ENCODE results near the gene TF. TPM values are rescaled to one million over a fixed set of nuclear protein-coding genes. Genes with fewer than 3 reads are reported as not detected.

TF gene
- total and polyA plus RNA-seq, 2 of the 8 experiments (the other 6 are each of a cell fraction or from before 2014, with no cell fraction given) = 0.02 to 0.26 TPM

DNA sequence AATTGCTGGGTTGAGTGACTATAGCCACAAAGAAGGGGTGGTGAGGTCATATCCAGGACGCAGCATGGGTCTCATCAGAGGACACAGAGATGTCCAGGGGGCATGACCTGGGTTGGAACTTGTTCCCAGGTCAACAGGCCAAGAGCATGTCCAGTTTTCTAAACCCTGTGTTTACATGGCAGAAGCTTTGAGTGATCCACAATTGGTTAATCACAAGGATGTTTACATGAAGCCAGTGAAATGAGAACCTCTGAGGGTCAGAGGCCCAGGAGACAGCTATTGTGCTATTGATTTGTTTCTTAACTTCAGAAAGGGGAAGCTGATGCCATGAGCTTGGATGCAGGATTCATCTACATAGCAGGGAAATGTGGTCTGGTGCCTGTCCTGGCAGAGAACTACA lies 42.3 kb upstream of the TF start:
- Histone ChIP-seq H4K8ac (ENCODE audit: extremely low read depth, insufficient read depth, low read length) (no peak overlapping the region), H3K56ac (replicated peaks; ENCODE audit: insufficient read length, low read depth, low read length) (no peak overlapping the region), H3K4me3 (ENCODE audit: extremely low read depth in 1 of 4, insufficient read depth in 2 of 4, low read depth in 3 of 4, low read length in 4 of 4) (no peak overlapping the region), H3K23me2 (ENCODE audit: low read depth, low read length) (no peaks in the 10 kb centered on the region), H3K9me3 (ENCODE audit: insufficient read depth in 2 of 2, low read depth in 1 of 2, low read length in 1 of 2) (no peaks in the 10 kb centered on the region), H3K79me2 (ENCODE audit: control insufficient read depth in 1 of 2, insufficient read depth in 2 of 2, low read length in 2 of 2) (no peaks in the 10 kb centered on the region), H3K27me3 (replicated peaks in 1 of 4; ENCODE audit: control insufficient read depth in 3 of 4, extremely low read depth in 1 of 4, insufficient read depth in 3 of 4, low read length in 3 of 4) (no peaks in the 10 kb centered on the region; a peak in 1 of 7 replicates), H3K79me1 (ENCODE audit: low read depth, low read length) (no peaks in the 10 kb centered on the region), H3K14ac (ENCODE audit: insufficient read length) (no peak overlapping the region), H2BK15ac (ENCODE audit: low read length) (no peak overlapping the region), H4K91ac (replicated peaks; ENCODE audit: insufficient read length, low read length) (no peak overlapping the region), H2AK5ac (ENCODE audit: low read depth, low read length) (no peak overlapping the region), H3K9ac (replicated peaks in 1 of 4; ENCODE audit: extremely low read depth in 1 of 4, low read depth in 3 of 4, low read length in 3 of 4) (no peak overlapping the region), H2BK120ac (replicated peaks; ENCODE audit: low read depth, low read length) (no peak overlapping the region), H3K23ac (ENCODE audit: insufficient read length) (no peak overlapping the region), H3K4me2 (ENCODE audit: insufficient read depth in 1 of 2, low read depth in 2 of 2, low read length in 2 of 2) (no peak overlapping the region), H4K5ac (ENCODE audit: insufficient read length, low read depth, low read length) (no peak overlapping the region), H3K36me3 (ENCODE audit: control insufficient read depth in 2 of 4, insufficient read depth in 4 of 4, low read length in 3 of 4) (no peaks in the 10 kb centered on the region), H2BK20ac (ENCODE audit: low read length) (no peak overlapping the region), H2BK12ac (ENCODE audit: low read depth, low read length) (no peak overlapping the region), H3K18ac (ENCODE audit: extremely low read depth, low read length) (no peak overlapping the region), H2BK5ac (ENCODE audit: low read depth, low read length) (no peak overlapping the region), H3K27ac (ENCODE audit: low read depth, low read length) (no peak overlapping the region), H4K20me1 (replicated peaks in 1 of 2; ENCODE audit: control insufficient read depth in 1 of 2, insufficient read depth in 2 of 2, low read length in 2 of 2) (no peaks in the 10 kb centered on the region), H3K4ac (replicated peaks; ENCODE audit: insufficient read length, low read depth, low read length) (no peak overlapping the region), H2AFZ (ENCODE audit: low read length) (no peak overlapping the region), H3K4me1 (replicated peaks in 1 of 4; ENCODE audit: control insufficient read depth in 3 of 4, insufficient read depth in 4 of 4, low read length in 3 of 4) (no peaks in the 10 kb centered on the region)
- 74% methylated on average over 1 of the region's 1 CpG; no CpG with 5 or more reads in 1 of the 2 experiments for WGBS, 2 experiments (ENCODE audit: extremely low coverage in 1 of 2, insufficient coverage in 1 of 2, insufficient read length in 1 of 2, insufficient replicate concordance in 2 of 2, low coverage in 1 of 2, low lambda C conversion rate in 2 of 2, missing lambda C conversion rate in 1 of 2)
- ChIA-PET CTCF (ENCODE audit: partially characterized antibody) (no interaction called here), POLR2A (ENCODE audit: partially characterized antibody) (no interaction called here)
- FAIRE-seq (no peak), DNase-seq (ENCODE audit: low read depth in 1 of 2, low spot score in 2 of 2) (no peak)
- TF ChIP-seq CREB1 (IDR thresholded peaks at IDR 0.05) (no peak), BACH1 (IDR thresholded peaks at IDR 0.05; ENCODE audit: low read length) (no peak), POLR2AphosphoS5 (IDR thresholded peaks at IDR 0.05; ENCODE audit: low read depth, low read length) (no peak), CTBP2 (IDR thresholded peaks at IDR 0.05; ENCODE audit: borderline replicate concordance, insufficient read depth, insufficient read length, low read length) (no peak), TBP (IDR thresholded peaks at IDR 0.05; ENCODE audit: low read depth, low read length) (no peak), BCL11A (IDR thresholded peaks at IDR 0.05; ENCODE audit: low read depth in 2 of 2, low read length in 2 of 2) (no peak), RFX5 (IDR thresholded peaks at IDR 0.05; ENCODE audit: borderline replicate concordance, low read depth, low read length) (no peak), KDM5A (IDR thresholded peaks at IDR 0.05; ENCODE audit: low read length) (no peak), RBBP5 (IDR thresholded peaks at IDR 0.05; ENCODE audit: borderline replicate concordance, low read depth, low read length) (no peak), TCF12 (IDR thresholded peaks at IDR 0.05; ENCODE audit: low read depth, low read length) (no peak), RXRA (IDR thresholded peaks at IDR 0.05; ENCODE audit: insufficient read depth, low read depth, low read length) (no peak)
- TF ChIP-seq, protein P1, sequence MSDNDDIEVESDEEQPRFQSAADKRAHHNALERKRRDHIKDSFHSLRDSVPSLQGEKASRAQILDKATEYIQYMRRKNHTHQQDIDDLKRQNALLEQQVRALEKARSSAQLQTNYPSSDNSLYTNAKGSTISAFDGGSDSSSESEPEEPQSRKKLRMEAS (IDR thresholded peaks at IDR 0.05) = no peak
